Brain microvascular endothelial cell (primary cell): ENCODE data around the gene KLHL17.
"Not testable (repeated sequence)": the region's sequence is repeated elsewhere in the genome, so short reads cannot be mapped to it uniquely, and the experiment has no call there.

Source experiments
- DNase-seq: peaks from one replicate; pipeline ENCODE4 v3.0.0-alpha.2; 2020
- H3K27ac ChIP-seq: fragments of 250-450 bp; sonication (Bioruptor Pico); 2 replicates; pipeline ENCODE4 v1.5.1; 2020; ENCODE audit warnings: mild to moderate bottlenecking, moderate library complexity
- H3K27me3 ChIP-seq: fragments of 250-450 bp; sonication (Bioruptor Pico); replicated peaks from 2 replicates; pipeline ENCODE4 v1.5.1; 2020; ENCODE audit warnings: mild to moderate bottlenecking
- H3K36me3 ChIP-seq: fragments of 250-450 bp; sonication (Bioruptor Pico); replicated peaks from 2 replicates; pipeline ENCODE4 v1.5.1; 2020; ENCODE audit warnings: mild to moderate bottlenecking
- H3K4me3 ChIP-seq: 2 replicates; pipeline ENCODE4 v1.5.1; 2011; ENCODE audit warnings: low read depth, mild to moderate bottlenecking, control low read depth, low read length, moderate library complexity
- in situ Hi-C: cut with HindIII; loops from 2 replicates; pipeline ENCODE4 v1.10.0; 2017; ENCODE audit warnings: low sequenced_read_pairs, low pct_ligation_motif_present
- TF ChIP-seq, protein P1 (sequence below): IDR thresholded peaks from 2 replicates; pipeline ENCODE4 v1.5.1; 2011; ENCODE audit warnings: low read depth, mild to moderate bottlenecking, moderate library complexity, low read length, control low read depth, inconsistent platforms; ENCODE audit errors: missing control alignments

KLHL17 gene

DNA sequence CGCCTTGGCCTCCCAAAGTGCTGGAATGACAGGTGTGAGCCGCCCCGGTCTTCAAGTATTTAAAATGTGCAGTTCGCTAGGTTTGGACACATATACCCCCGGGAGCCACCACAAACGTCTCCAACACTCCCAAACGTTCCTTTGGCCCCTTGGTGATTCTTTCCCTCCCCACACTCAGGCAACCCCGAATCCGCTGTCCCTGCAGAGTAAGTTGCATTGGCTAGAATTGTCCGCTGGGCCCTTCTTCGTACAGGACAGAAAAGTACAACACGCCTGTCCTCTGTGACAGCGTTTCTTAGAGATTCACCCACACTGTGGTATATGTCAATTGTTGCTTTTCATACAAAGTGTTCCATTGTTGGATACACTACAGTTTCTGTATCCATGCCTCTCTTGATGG lies 24.7 kb downstream of the KLHL17 start:
- in situ Hi-C loops: no loop called here
- DNase-seq: no peak
- Histone ChIP-seq H3K4me3 (no peak overlapping the region), H3K36me3 (no peaks in the 10 kb centered on the region), H3K27ac (no peak overlapping the region), H3K27me3 (peaks cover 3% of the 10 kb centered on the region)
- TF ChIP-seq, protein P1, sequence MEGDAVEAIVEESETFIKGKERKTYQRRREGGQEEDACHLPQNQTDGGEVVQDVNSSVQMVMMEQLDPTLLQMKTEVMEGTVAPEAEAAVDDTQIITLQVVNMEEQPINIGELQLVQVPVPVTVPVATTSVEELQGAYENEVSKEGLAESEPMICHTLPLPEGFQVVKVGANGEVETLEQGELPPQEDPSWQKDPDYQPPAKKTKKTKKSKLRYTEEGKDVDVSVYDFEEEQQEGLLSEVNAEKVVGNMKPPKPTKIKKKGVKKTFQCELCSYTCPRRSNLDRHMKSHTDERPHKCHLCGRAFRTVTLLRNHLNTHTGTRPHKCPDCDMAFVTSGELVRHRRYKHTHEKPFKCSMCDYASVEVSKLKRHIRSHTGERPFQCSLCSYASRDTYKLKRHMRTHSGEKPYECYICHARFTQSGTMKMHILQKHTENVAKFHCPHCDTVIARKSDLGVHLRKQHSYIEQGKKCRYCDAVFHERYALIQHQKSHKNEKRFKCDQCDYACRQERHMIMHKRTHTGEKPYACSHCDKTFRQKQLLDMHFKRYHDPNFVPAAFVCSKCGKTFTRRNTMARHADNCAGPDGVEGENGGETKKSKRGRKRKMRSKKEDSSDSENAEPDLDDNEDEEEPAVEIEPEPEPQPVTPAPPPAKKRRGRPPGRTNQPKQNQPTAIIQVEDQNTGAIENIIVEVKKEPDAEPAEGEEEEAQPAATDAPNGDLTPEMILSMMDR: no peak

DNA sequence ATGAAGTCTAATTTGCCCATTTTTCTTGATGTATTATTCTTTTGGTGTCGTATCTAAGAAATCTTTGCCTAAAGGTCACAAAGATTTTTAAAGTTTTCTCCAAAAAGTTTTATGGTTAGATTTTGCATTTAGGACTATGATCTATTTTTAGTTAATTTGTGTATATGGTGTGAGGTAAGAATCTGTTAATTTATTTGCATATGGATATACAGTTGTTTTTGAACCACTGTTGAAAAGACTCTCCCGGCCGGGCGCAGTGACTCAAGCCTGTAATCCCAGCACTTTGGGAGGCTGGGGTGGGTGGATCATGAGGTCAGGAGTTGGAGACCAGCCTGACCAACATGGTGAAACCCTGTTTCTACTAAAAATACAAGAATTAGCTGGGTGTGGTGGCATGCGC lies 27.7 kb downstream of the KLHL17 start:
- in situ Hi-C loops, H3K36me3 ChIP-seq, DNase-seq, H3K4me3 ChIP-seq, H3K27ac ChIP-seq, H3K27me3 ChIP-seq: not testable (repeated sequence)

DNA sequence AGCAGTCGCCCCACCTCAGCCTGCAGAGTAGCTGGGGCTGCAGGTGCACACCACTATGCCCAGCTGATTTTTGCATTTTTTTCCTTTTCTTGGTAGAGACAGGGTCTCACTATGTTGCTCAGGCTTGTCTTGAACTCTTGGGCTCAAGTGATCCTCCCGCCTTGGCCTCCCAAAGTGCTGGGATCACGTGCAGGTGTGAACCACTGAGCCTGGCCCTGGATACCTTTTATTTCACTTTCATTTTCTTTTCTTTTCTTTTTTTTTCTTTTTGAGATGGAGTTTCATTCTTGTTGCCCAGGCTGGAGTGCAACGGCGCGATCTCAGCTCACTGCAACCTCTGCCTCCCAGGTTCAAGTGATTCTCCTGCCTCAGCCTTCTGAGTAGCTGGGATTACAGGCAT lies 30.9 kb downstream of the KLHL17 start:
- in situ Hi-C loops: not testable (repeated sequence)

DNA sequence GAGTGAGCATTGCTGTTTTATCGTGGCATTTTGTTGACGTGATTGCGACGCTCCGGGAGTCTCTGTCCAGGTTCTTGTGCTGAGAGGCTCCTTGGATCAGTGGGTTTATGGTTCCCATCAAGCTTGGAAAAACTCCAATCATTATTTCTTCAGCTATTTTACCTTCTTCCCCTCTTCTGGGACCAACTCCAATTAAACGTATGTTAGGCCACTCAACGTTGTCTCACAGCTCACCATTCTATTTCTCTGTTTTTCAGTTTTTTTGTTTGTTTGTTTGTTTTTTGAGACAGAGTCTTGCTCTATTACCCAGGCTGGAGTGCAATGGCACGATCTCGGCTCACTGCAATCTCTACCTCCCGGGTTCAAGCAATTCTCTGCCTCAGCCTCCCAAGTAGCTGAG lies 31.5 kb downstream of the KLHL17 start:
- no peaks in the 10 kb centered on the region for H3K36me3 ChIP-seq
- TF ChIP-seq, protein P1: no peak
- no peaks in the 10 kb centered on the region for H3K27me3 ChIP-seq
- no peak for DNase-seq
- H3K27ac ChIP-seq: no peak overlapping the region
- in situ Hi-C loops: no loop called here
- no peak overlapping the region for H3K4me3 ChIP-seq

More for the DNA sequence above, 30.9 kb downstream of the KLHL17 start:
- not testable (repeated sequence) for H3K27me3 ChIP-seq, DNase-seq, H3K36me3 ChIP-seq, H3K27ac ChIP-seq, H3K4me3 ChIP-seq

DNA sequence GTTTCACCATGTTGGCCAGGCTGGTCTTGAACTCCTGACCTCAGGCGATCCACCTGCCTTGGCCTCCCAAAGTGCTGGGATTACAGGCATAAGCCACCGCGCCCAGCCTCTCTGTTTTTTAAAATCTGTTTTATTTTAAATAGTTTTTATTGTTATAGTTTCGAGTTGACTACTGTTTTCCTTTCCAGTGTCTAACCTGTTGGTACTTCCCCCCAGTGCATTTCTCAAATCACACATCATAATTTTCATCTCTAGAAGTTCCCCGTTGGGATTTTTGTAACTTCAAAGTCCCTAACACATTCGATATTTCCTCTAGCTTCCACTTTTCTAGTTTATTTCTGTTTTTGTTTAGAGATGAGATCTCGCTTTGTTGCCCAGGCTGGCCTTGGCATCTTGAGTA lies 32.0 kb downstream of the KLHL17 start:
- TF ChIP-seq, protein P1: no peak
- DNase-seq: no peak
- no peak overlapping the region for H3K4me3 ChIP-seq
- no peaks in the 10 kb centered on the region for H3K36me3 ChIP-seq
- no peaks in the 10 kb centered on the region for H3K27me3 ChIP-seq
- in situ Hi-C loops: no loop called here
- no peak overlapping the region for H3K27ac ChIP-seq

DNA sequence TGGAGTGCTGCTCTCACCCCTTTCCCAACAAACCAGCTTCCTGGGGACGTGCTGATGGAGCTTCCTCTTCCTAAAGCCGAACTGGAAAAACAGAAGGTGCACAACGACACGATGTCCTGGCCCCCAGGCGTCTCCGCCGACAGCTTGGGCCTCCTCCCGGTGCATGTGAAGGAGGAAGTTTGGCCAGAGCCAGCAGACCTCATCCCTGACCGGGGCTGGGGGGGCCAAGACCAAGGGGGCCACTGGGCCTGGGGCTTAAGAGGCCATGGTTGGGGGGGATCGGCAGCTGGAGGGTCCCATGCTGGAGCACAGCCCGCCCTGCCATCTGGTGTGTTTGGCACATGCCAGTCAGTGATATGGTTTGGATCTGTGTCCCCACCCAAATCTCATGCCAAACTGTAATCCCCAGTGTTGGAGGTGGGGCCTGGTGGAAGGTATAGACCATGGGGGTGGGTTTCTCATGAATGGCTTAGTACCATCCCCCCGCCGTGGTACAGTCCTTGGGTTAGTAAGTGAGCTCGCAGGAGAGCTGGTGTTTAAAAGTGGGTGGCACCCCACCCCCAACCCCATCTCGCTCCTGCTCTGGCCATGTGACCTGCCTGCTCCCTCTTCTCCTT lies 33.1 kb downstream of the KLHL17 start:
- TF ChIP-seq, protein P1: no peak
- in situ Hi-C loops: no loop called here
- Histone ChIP-seq H3K36me3 (no peaks in the 10 kb centered on the region), H3K4me3 (no peak overlapping the region), H3K27me3 (no peaks in the 10 kb centered on the region), H3K27ac (no peak overlapping the region)
- DNase-seq: no peak

DNA sequence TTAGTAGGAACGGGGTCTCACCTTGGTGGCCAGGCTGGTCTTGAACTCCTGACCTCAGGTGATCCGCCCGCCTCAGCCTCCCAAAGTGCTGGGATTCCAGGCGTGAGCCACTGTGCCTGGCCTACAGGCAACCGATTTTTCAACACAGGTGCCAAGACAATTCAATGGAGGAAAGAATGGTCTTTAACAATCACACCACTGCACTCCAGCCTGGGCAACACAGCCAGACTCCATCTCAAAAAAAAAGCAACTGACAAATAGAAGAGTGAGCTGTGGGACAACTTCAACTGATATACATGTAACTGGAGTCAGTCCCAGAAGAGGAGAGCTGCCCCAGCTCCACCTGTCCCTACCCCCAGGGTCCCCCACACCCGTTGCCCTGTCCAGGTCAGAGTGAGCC lies 34.2 kb downstream of the KLHL17 start:
- H3K27ac ChIP-seq, in situ Hi-C loops, DNase-seq, H3K36me3 ChIP-seq, H3K27me3 ChIP-seq, H3K4me3 ChIP-seq: not testable (repeated sequence)
